ENCODE measurements around the gene DIDO1. TPM values are rescaled to one million over a fixed set of nuclear protein-coding genes. Genes with fewer than 3 reads are reported as not detected.
A peak's percentile ranks its signal among the peaks of the same experiment; 100 is the strongest.

DIDO1 gene
- total and polyA plus RNA-seq, 2 of the 13 experiments (the other 11 are each of a cell fraction or from before 2014, with no cell fraction given), result 75.0 to 75.1 TPM

DNA sequence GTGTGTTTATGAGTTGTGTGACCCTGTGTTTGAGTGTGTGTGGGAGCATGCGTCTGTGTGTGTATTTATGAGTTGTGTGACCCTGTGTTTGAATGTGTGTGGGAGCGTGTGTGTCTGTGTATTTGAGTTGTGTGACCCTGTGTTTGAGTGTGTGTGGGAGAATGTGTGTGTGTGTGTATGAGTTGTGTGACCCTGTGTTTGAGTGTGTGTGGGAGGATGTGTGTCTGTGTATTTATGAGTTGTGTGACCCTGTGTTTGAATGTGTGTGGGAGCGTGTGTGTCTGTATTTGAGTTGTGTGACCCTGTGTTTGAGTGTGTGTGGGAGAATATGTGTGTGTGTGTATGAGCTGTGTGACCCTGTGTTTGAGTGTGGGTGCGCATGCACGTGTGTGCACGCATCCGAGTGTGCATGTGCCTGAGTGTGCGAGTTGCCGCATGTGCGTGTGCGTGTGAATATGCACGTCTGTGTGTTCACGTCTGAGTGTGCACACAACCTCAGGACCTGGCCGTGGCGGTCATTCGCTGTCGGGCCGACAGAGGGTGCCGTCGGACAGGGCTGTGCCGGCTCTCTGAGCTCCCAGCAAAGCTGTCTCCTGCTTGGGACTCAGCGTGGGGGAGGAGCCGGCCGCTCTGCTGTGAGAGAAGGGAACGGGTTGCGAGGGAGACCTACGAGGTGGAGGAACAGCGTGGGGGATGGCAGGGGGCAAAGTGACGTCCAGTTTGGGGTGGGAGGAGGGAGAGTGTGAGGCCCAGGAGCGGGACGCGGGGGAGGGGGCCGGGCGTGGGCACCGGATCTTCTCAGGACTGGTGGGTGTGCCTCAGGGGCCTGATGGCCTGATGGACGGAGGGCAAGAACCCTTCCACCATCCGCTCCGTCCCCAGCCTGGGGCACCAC is 45.9 kb upstream of the DIDO1 start (continued):
- peak; percentile 72; the same call in 1 of the 2 replicates for TF ChIP-seq ERF (CRISPR knock-in tag; IDR thresholded peaks at IDR 0.05)
- peak; percentile 12; the same call in 1 of the 2 replicates for TF ChIP-seq RBAK (CRISPR knock-in tag; IDR thresholded peaks at IDR 0.05)
- TF ChIP-seq ETV5 (CRISPR knock-in tag; IDR thresholded peaks at IDR 0.05; ENCODE audit: borderline replicate concordance), result 0 out of 2 replicates have a peak, but pooled peaks have one; percentile 29
- peak; percentile 92; the same call in 1 of the 2 replicates for TF ChIP-seq ARHGAP35 (CRISPR knock-in tag; IDR thresholded peaks at IDR 0.05; ENCODE audit: borderline replicate concordance)
- TF ChIP-seq, protein P1, sequence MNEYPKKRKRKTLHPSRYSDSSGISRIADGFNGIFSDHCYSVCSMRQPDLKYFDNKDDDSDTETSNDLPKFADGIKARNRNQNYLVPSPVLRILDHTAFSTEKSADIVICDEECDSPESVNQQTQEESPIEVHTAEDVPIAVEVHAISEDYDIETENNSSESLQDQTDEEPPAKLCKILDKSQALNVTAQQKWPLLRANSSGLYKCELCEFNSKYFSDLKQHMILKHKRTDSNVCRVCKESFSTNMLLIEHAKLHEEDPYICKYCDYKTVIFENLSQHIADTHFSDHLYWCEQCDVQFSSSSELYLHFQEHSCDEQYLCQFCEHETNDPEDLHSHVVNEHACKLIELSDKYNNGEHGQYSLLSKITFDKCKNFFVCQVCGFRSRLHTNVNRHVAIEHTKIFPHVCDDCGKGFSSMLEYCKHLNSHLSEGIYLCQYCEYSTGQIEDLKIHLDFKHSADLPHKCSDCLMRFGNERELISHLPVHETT (CRISPR knock-in tag; conservative IDR thresholded peaks at IDR 0.05), result no peak
- TF ChIP-seq, protein P2, sequence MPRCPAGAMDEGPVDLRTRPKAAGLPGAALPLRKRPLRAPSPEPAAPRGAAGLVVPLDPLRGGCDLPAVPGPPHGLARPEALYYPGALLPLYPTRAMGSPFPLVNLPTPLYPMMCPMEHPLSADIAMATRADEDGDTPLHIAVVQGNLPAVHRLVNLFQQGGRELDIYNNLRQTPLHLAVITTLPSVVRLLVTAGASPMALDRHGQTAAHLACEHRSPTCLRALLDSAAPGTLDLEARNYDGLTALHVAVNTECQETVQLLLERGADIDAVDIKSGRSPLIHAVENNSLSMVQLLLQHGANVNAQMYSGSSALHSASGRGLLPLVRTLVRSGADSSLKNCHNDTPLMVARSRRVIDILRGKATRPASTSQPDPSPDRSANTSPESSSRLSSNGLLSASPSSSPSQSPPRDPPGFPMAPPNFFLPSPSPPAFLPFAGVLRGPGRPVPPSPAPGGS (CRISPR knock-in tag; IDR thresholded peaks at IDR 0.05), result 0 out of 2 replicates have a peak, but pooled peaks have one; percentile 45
- TF ChIP-seq KDM1A (CRISPR knock-in tag; IDR thresholded peaks at IDR 0.05), result peak; percentile 47; the same call in 1 of the 2 replicates
- no peak for TF ChIP-seq ZNF333 (CRISPR knock-in tag; IDR thresholded peaks at IDR 0.05; ENCODE audit: borderline replicate concordance)
- TF ChIP-seq, protein P3, sequence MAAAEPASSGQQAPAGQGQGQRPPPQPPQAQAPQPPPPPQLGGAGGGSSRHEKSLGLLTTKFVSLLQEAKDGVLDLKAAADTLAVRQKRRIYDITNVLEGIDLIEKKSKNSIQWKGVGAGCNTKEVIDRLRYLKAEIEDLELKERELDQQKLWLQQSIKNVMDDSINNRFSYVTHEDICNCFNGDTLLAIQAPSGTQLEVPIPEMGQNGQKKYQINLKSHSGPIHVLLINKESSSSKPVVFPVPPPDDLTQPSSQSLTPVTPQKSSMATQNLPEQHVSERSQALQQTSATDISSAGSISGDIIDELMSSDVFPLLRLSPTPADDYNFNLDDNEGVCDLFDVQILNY (CRISPR knock-in tag; conservative IDR thresholded peaks at IDR 0.05), result no peak
- TF ChIP-seq KLF11 (CRISPR knock-in tag; IDR thresholded peaks at IDR 0.05), result peak; percentile 69; the same call in 1 of the 2 replicates
- no peak for TF ChIP-seq MEIS2 (CRISPR knock-in tag; IDR thresholded peaks at IDR 0.05)
- TF ChIP-seq RFX1 (IDR thresholded peaks at IDR 0.05), result no peak
- peak; percentile 66 for TF ChIP-seq YY1 (IDR thresholded peaks at IDR 0.05; ENCODE audit: insufficient read depth, insufficient replicate concordance, low read depth, low read length)
- no peak for TF ChIP-seq TEAD2 (CRISPR knock-in tag; IDR thresholded peaks at IDR 0.05)
- TF ChIP-seq, protein P4, sequence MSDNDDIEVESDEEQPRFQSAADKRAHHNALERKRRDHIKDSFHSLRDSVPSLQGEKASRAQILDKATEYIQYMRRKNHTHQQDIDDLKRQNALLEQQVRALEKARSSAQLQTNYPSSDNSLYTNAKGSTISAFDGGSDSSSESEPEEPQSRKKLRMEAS (IDR thresholded peaks at IDR 0.05), result peak; percentile 52; the same call in 1 of the 2 replicates
- TF ChIP-seq, protein P5, sequence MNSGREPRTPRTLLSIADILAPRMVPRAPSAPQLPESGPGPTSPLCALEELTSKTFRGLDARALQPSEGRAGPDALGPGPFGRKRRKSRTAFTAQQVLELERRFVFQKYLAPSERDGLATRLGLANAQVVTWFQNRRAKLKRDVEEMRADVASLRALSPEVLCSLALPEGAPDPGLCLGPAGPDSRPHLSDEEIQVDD (CRISPR knock-in tag; IDR thresholded peaks at IDR 0.05; ENCODE audit: borderline replicate concordance), result peak; percentile 80; the same call in 1 of the 2 replicates
- no peak for TF ChIP-seq ZBTB21 (CRISPR knock-in tag; IDR thresholded peaks at IDR 0.05)
- TF ChIP-seq, protein P6, sequence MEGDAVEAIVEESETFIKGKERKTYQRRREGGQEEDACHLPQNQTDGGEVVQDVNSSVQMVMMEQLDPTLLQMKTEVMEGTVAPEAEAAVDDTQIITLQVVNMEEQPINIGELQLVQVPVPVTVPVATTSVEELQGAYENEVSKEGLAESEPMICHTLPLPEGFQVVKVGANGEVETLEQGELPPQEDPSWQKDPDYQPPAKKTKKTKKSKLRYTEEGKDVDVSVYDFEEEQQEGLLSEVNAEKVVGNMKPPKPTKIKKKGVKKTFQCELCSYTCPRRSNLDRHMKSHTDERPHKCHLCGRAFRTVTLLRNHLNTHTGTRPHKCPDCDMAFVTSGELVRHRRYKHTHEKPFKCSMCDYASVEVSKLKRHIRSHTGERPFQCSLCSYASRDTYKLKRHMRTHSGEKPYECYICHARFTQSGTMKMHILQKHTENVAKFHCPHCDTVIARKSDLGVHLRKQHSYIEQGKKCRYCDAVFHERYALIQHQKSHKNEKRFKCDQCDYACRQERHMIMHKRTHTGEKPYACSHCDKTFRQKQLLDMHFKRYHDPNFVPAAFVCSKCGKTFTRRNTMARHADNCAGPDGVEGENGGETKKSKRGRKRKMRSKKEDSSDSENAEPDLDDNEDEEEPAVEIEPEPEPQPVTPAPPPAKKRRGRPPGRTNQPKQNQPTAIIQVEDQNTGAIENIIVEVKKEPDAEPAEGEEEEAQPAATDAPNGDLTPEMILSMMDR (CRISPR knock-in tag; IDR thresholded peaks at IDR 0.05), result peak; percentile 100

Measured in HepG2 (cell line).